ENCODE data around the gene ZWINT. TPM values are rescaled to one million over a fixed set of nuclear protein-coding genes. Genes with fewer than 3 reads are reported as not detected.
A peak's percentile ranks its signal among the peaks of the same experiment; 100 is the strongest.

The ZWINT gene
- total RNA-seq, 1 donor from 2014 or later, result 10.2 TPM

- Mint-ChIP-seq H3K4me3 (ENCODE audit: unreplicated experiment) (no peak overlapping the region), H3K9me3 (ENCODE audit: low read depth) (peaks cover 2% of the 10 kb centered on the region), H3K4me1 (ENCODE audit: low read depth) (no peaks in the 10 kb centered on the region), H3K27me3 (ENCODE audit: low read depth) (peaks cover 10% of the 10 kb centered on the region), H3K36me3 (ENCODE audit: low read depth) (no peaks in the 10 kb centered on the region), H3K27ac (ENCODE audit: unreplicated experiment) (no peak overlapping the region)
- DNase-seq (ENCODE audit: low spot score), result peak; percentile 57
- TF ChIP-seq CTCF (IDR thresholded peaks at IDR 0.05), result no peak
These were observed 43.5 kb downstream of the ZWINT start for GRCh38 chr10:56317603-56318002.

GRCh38 chr10:56316603-56317002 lies 44.5 kb downstream of the ZWINT start:
- Mint-ChIP-seq H3K4me3 (ENCODE audit: unreplicated experiment) (no peak overlapping the region), H3K27me3 (ENCODE audit: low read depth) (peaks cover 3% of the 10 kb centered on the region), H3K9me3 (ENCODE audit: low read depth) (peaks cover 2% of the 10 kb centered on the region), H3K4me1 (ENCODE audit: low read depth) (no peaks in the 10 kb centered on the region), H3K27ac (ENCODE audit: unreplicated experiment) (no peak overlapping the region), H3K36me3 (ENCODE audit: low read depth) (no peaks in the 10 kb centered on the region)
- no peak for DNase-seq (ENCODE audit: low spot score)
- TF ChIP-seq CTCF (IDR thresholded peaks at IDR 0.05), result no peak

Data from chondrocyte (in vitro differentiated cells).